H9 (cell line): ENCODE measurements around the gene MYO15A. TPM values are rescaled to one million over a fixed set of nuclear protein-coding genes. Genes with fewer than 3 reads are reported as not detected.

Experiments used
- DNase-seq: peaks from one replicate; pipeline ENCODE4 v3.0.0-alpha.2; 2017
- H2AFZ ChIP-seq: one replicate; pipeline ENCODE4 v1.6.1; 2013; ENCODE audit warnings: mild to moderate bottlenecking, low read length, control low read depth, moderate library complexity
- H2AK5ac ChIP-seq: 2 replicates; pipeline ENCODE4 v1.6.1; 2013; ENCODE audit warnings: low read length, control low read depth, mixed read lengths; ENCODE audit not compliant: insufficient read length
- H2BK120ac ChIP-seq: one replicate; pipeline ENCODE4 v1.6.1; 2013; ENCODE audit warnings: low read depth, mild to moderate bottlenecking, low read length, control low read depth, inconsistent platforms; ENCODE audit not compliant: poor library complexity, severe bottlenecking
- H2BK12ac ChIP-seq: 2 replicates; pipeline ENCODE4 v1.6.1; 2013; ENCODE audit warnings: low read length, control low read depth, mixed read lengths, low read depth; ENCODE audit not compliant: insufficient read length
- H2BK15ac ChIP-seq: 2 replicates; pipeline ENCODE4 v1.6.1; 2013; ENCODE audit warnings: low read depth, low read length, control low read depth
- H2BK20ac ChIP-seq: one replicate; pipeline ENCODE4 v1.6.1; 2013; ENCODE audit warnings: low read depth, mild to moderate bottlenecking, low read length, control low read depth, inconsistent platforms; ENCODE audit not compliant: poor library complexity, severe bottlenecking
- H2BK5ac ChIP-seq: 2 replicates; pipeline ENCODE4 v1.6.1; 2013; ENCODE audit warnings: low read length, control low read depth, mixed read lengths; ENCODE audit not compliant: insufficient read length
- H3K14ac ChIP-seq: 2 replicates; pipeline ENCODE4 v1.6.1; 2013; ENCODE audit warnings: low read length, control low read depth; ENCODE audit not compliant: insufficient read depth
- H3K18ac ChIP-seq: 2 replicates; pipeline ENCODE4 v1.6.1; 2013; ENCODE audit warnings: low read depth, mild to moderate bottlenecking, mixed read lengths, low read length, control low read depth; ENCODE audit not compliant: insufficient read length
- H3K23ac ChIP-seq: 2 replicates; pipeline ENCODE4 v1.6.1; 2013; ENCODE audit warnings: low read length, control low read depth, mixed read lengths, low read depth; ENCODE audit not compliant: insufficient read length
- H3K23me2 ChIP-seq: 2 replicates; pipeline ENCODE4 v1.6.1; 2013; ENCODE audit warnings: low read depth, mild to moderate bottlenecking, mixed read lengths, low read length, control low read depth; ENCODE audit not compliant: insufficient read length, poor library complexity, severe bottlenecking
- H3K27ac ChIP-seq: 2 replicates; pipeline ENCODE4 v1.5.1; 2013; ENCODE audit warnings: low read length, control low read depth, mixed read lengths, low read depth; ENCODE audit not compliant: insufficient read length
- H3K27me3 ChIP-seq: 2 replicates; pipeline ENCODE4 v1.6.1; 2013; ENCODE audit warnings: low read length, control low read depth, inconsistent platforms; ENCODE audit not compliant: insufficient read depth
- H3K4ac ChIP-seq: 2 replicates; pipeline ENCODE4 v1.6.1; 2013; ENCODE audit warnings: low read depth, mild to moderate bottlenecking, control low read depth, inconsistent platforms, low read length, moderate library complexity
- H3K4me1 ChIP-seq: 2 replicates; pipeline ENCODE4 v1.6.1; 2013; ENCODE audit warnings: low read length, control low read depth, inconsistent platforms; ENCODE audit not compliant: insufficient read depth
- H3K4me2 ChIP-seq: 2 replicates; pipeline ENCODE4 v1.6.1; 2013; ENCODE audit warnings: low read length, control low read depth, mixed read lengths; ENCODE audit not compliant: insufficient read length, insufficient read depth
- H3K56ac ChIP-seq: 2 replicates; pipeline ENCODE4 v1.6.1; 2013; ENCODE audit warnings: low read depth, mild to moderate bottlenecking, mixed read lengths, low read length, control low read depth; ENCODE audit not compliant: insufficient read length
- H3K79me1 ChIP-seq: 2 replicates; pipeline ENCODE4 v1.6.1; 2013; ENCODE audit warnings: low read depth, mild to moderate bottlenecking, moderate library complexity, low read length, control low read depth, inconsistent platforms; ENCODE audit not compliant: insufficient read depth, poor library complexity, severe bottlenecking
- H3K79me2 ChIP-seq: 2 replicates; pipeline ENCODE4 v1.6.1; 2013; ENCODE audit warnings: low read length, control low read depth, inconsistent platforms; ENCODE audit not compliant: insufficient read depth
- H3K9ac ChIP-seq: 2 replicates; pipeline ENCODE4 v1.6.1; 2013; ENCODE audit warnings: low read length, control low read depth, mixed read lengths; ENCODE audit not compliant: insufficient read length; ENCODE audit errors: extremely low read depth
- H3K9me3 ChIP-seq: one replicate; pipeline ENCODE4 v1.6.1; 2013; ENCODE audit warnings: low read depth, low read length, inconsistent platforms; ENCODE audit not compliant: control insufficient read depth
- H3T11ph ChIP-seq: one replicate; pipeline ENCODE4 v1.6.1; 2013; ENCODE audit warnings: mild to moderate bottlenecking, low read length, control low read depth, inconsistent platforms
- H4K20me1 ChIP-seq: one replicate; pipeline ENCODE4 v1.6.1; 2013; ENCODE audit not compliant: control insufficient read depth, insufficient read length, insufficient read depth
- H4K5ac ChIP-seq: 2 replicates; pipeline ENCODE4 v1.6.1; 2013; ENCODE audit warnings: low read depth, mild to moderate bottlenecking, mixed read lengths, low read length, control low read depth; ENCODE audit not compliant: insufficient read length
- H4K8ac ChIP-seq: replicated peaks from 2 replicates; pipeline ENCODE4 v1.6.1; 2013; ENCODE audit warnings: low read length, control low read depth, mixed read lengths, low read depth; ENCODE audit not compliant: insufficient read length
- H4K91ac ChIP-seq: 2 replicates; pipeline ENCODE4 v1.6.1; 2013; ENCODE audit warnings: low read depth, mild to moderate bottlenecking, moderate library complexity, mixed read lengths, low read length, control low read depth; ENCODE audit not compliant: insufficient read length
- H3K27ac Mint-ChIP-seq, 3 experiments: 2 replicates in 2 of 3; 3 replicates in 1 of 3; pipeline ENCODE4 v1.8.0; 2020 to 2021; ENCODE audit warnings: mixed read lengths in 3 of 3, mild to moderate bottlenecking in 1 of 3, moderate library complexity in 1 of 3
- H3K27me3 Mint-ChIP-seq: 2 replicates; pipeline ENCODE4 v1.8.0; 2021; ENCODE audit warnings: low read depth, mild to moderate bottlenecking, moderate library complexity, mixed read lengths
- H3K36me3 Mint-ChIP-seq, 3 experiments: 2 replicates in 2 of 3; 3 replicates in 1 of 3; pipeline ENCODE4 v1.8.0; 2020 to 2021; ENCODE audit warnings: low read depth in 3 of 3, mixed read lengths in 3 of 3; ENCODE audit not compliant: insufficient read depth in 1 of 3
- H3K4me1 Mint-ChIP-seq, 2 experiments: 2 replicates each; pipeline ENCODE4 v1.8.0; 2020; ENCODE audit warnings: mixed read lengths in 2 of 2
- H3K4me3 Mint-ChIP-seq, 2 experiments: 2 replicates in 1 of 2; 3 replicates in 1 of 2; pipeline ENCODE4 v1.8.0; 2020 to 2021; ENCODE audit warnings: mild to moderate bottlenecking in 2 of 2, mixed read lengths in 2 of 2, moderate library complexity in 1 of 2
- H3K9me3 Mint-ChIP-seq, 2 experiments: 2 replicates in 1 of 2; 3 replicates in 1 of 2; pipeline ENCODE4 v1.8.0; 2020; ENCODE audit warnings: mild to moderate bottlenecking in 2 of 2, mixed read lengths in 2 of 2, moderate library complexity in 1 of 2
- WGBS: extraction: QIAGEN DNeasy Blood & Tissue Kit; methylation state at CpG from one replicate; pipeline ENCODE4 v1.1.7; 2013; ENCODE audit warnings: missing lambda C conversion rate, low lambda C conversion rate, mixed read lengths; ENCODE audit not compliant: insufficient read length; ENCODE audit errors: extremely low coverage; 5-methylcytosine and 5-hydroxymethylcytosine counted together
- total RNA-seq: library from RNA; stranded (reverse); gene quantifications from 2 replicates; pipeline ENCODE4 v1.2.1, GENCODE V29; 2021
- TF ChIP-seq, protein P1 (sequence below): fragments of 200-600 bp; sonication (generic); conservative IDR thresholded peaks from 3 replicates; pipeline ENCODE4 v1.8.0; 2021; ENCODE audit warnings: antibody characterized with exemption, mild to moderate bottlenecking

MYO15A gene
- total RNA-seq, 1 experiment from 2014 or later = 2.5 TPM

DNA sequence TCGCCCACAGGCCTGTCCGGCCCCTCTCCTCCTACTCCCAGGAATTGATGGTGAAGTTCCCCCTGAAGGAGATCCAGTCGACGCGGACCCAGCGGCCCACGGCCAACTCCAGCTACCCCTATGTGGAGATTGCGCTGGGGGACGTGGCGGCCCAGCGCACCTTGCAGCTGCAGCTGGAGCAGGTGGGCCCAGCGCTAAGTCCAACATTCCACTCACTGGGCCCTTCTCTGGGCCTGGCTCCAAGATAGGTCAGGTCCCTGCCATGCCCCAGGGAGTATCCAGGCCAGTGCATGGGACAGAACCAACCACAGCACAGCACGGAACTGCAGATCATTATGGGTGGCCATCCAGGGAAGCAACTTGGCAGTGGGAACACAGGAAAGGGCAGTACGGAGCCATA lies 65.2 kb downstream of the MYO15A start:
- Mint-ChIP-seq H3K9me3 (no peaks in the 10 kb centered on the region), H3K4me3 (peak overlapping the region in 1 of 2 experiments; percentile 16; a peak in 1 of 5 replicates), H3K27me3 (peaks cover 6% of the 10 kb centered on the region; the same call in 1 of the 2 replicates), H3K36me3 (no peaks in the 10 kb centered on the region), H3K4me1 (peaks cover 0 to 8% of the 10 kb centered on the region in 2 experiments; a peak in 2 of 4 replicates), H3K27ac (peak overlapping the region in 1 of 3 experiments; percentile 18; a peak in 2 of 7 replicates)
- Histone ChIP-seq H3K79me2 (no peaks in the 10 kb centered on the region), H3K9ac (no peak overlapping the region), H2BK15ac (no peak overlapping the region), H3K4me1 (no peaks in the 10 kb centered on the region), H2AFZ (no peak overlapping the region), H3K4me2 (no peak overlapping the region), H3K23me2 (no peaks in the 10 kb centered on the region), H2BK5ac (no peak overlapping the region), H3K79me1 (no peaks in the 10 kb centered on the region), H3K56ac (no peak overlapping the region), H3K9me3 (no peaks in the 10 kb centered on the region), H3K18ac (no peak overlapping the region), H3K4ac (no peak overlapping the region), H3K27me3 (no peaks in the 10 kb centered on the region), H3K23ac (no peak overlapping the region), H3K27ac (no peak overlapping the region), H2BK12ac (no peak overlapping the region), H2BK20ac (no peak overlapping the region), H2AK5ac (no peak overlapping the region), H4K20me1 (no peaks in the 10 kb centered on the region), H3T11ph (no peak overlapping the region), H4K8ac (no peak overlapping the region), H2BK120ac (no peak overlapping the region), H3K14ac (no peak overlapping the region), H4K5ac (no peak overlapping the region), H4K91ac (no peak overlapping the region)
- no peak for DNase-seq
- no CpG with 5 or more reads among the region's 14 CpGs for WGBS
- TF ChIP-seq, protein P1, sequence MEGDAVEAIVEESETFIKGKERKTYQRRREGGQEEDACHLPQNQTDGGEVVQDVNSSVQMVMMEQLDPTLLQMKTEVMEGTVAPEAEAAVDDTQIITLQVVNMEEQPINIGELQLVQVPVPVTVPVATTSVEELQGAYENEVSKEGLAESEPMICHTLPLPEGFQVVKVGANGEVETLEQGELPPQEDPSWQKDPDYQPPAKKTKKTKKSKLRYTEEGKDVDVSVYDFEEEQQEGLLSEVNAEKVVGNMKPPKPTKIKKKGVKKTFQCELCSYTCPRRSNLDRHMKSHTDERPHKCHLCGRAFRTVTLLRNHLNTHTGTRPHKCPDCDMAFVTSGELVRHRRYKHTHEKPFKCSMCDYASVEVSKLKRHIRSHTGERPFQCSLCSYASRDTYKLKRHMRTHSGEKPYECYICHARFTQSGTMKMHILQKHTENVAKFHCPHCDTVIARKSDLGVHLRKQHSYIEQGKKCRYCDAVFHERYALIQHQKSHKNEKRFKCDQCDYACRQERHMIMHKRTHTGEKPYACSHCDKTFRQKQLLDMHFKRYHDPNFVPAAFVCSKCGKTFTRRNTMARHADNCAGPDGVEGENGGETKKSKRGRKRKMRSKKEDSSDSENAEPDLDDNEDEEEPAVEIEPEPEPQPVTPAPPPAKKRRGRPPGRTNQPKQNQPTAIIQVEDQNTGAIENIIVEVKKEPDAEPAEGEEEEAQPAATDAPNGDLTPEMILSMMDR = no peak
